GM21390 (cell line): ENCODE results near the gene COL9A2.

ENCODE experiments used
- ATAC-seq: cut with Tn5 transposase; IDR thresholded peaks from one replicate; pipeline ENCODE4 v1.9.1; 2021; ENCODE audit not compliant: unreplicated experiment

Gene COL9A2

DNA sequence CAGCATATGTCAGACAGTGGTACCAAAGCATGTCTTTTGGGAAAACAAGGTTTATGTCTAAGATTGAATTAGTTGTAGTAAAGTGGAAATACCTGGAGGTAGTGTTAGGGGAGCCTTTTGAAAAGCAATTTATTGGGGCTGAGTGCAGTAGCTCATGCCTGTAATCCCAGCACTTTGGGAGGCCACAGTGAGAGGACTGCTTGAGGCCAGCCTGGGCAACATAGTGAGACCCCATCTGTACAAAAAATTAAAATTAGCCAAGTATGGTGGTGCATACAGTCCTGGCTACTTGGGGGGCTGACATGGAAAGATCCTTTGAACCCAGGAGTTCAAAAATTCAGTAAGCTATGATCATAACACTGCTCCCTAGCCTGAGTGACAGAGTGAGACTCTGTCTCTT lies 51.8 kb downstream of the COL9A2 start:
- ATAC-seq, result no peak

- ATAC-seq, result no peak
Observed at GRCh38 chr1:40264354-40264781, 52.7 kb downstream of the COL9A2 start.

GRCh38 chr1:40258445-40258769 lies 58.7 kb downstream of the COL9A2 start:
- no peak for ATAC-seq

GRCh38 chr1:40257688-40258444 lies 59.2 kb downstream of the COL9A2 start, which contains the start of gene ZMPSTE24:
Gene ZMPSTE24, plus strand, starts transcription at chr1:40258236. Its CDS starts 36 bp downstream, at chr1:40258272.
- peak; percentile 87 for ATAC-seq

DNA sequence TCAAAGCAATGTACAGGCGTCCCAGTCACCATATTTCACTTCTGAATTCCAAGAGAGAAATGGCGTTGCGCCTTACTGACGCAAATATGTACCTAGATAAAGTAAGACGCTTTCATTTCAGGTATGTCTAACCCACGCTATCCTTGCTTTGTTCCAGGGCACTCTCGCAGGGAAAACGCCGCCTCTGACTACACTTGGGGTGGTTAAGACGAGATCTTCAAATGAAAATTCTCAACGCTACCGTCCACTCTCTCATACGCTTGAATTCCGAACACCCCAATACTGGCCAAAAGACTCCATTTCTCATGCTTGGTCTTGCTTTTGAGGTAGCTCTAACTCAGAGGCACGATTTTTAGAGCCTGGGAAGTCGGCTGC lies 59.8 kb downstream of the COL9A2 start:
- peak; percentile 15 for ATAC-seq

DNA sequence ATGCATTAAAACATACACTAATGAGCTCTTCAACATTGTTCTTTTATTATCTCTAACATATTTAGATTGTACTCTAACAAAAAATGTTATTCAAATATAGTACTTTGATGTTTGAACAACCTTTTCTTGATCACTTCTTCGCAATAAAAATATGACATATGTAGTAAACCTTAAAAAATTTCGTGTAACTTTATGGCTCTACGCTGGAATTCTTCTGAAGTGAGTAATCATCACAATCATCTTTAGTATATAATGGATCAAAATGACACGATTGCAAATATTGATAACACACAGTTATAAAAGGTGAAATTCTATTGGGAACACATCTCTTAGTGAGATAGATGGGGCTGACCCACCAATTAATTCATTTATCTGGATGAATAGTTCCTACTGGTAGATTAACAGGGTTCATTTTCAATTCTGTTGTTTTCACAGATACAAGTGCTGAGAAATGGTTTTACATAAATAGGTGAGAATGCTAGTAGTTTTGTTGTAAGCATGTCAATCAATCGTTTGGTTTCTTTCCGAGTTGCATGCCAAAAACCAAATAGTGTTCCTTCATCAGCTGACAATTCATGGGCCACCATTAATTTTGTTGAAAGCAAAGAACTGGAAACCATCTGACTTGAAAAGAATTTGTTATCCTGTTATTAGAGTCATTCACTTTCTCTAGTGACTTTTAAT lies 60.5 kb downstream of the COL9A2 start:
- ATAC-seq, result no peak

DNA sequence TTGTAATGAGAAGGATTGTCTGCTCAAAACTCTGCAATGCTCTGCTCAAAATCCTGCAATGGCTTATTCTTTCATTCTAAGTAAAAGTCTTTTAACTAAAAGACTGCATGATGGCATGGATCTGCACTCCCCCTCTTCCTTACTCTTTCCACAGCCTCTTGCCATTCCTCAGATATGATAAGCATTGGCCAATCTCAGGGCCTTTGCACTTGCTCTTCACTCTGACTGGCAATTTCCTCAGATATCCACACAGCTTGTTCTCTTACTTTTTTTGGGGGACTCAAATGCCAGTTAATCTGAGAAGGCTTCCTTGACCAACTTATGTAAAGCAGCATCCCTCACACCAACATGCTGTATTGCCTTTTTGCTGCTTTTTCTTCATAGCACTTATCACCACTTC lies 61.9 kb downstream of the COL9A2 start:
- ATAC-seq, result no peak

GRCh38 chr1:40252601-40253000 lies 64.5 kb downstream of the COL9A2 start:
- no peak for ATAC-seq

DNA sequence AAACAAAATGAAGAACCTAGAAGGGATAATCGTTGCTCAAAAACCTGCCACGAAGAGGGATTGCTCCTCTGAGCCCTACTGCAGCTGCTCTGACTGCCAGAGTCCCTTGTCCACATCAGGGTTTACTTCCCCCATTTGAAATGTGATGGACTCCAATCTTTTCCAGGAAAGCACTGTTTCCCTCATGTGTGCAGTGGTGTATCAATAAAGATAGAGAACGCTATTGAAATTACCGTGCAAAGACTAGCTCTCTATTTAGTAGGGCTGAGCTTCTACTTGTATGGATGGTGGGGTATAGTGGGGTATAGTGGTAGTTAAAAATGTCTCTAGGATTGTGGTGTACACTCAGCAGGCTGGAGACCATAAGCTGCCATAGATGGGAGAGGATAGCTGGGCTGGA lies 65.6 kb downstream of the COL9A2 start:
- no peak for ATAC-seq
